Mucosa of stomach (tissue), 1 donor: ENCODE measurements around the gene ANTXR2.

ENCODE experiments used
- H3K27me3 ChIP-seq: one replicate; pipeline ENCODE4 v1.7.0; 2013; ENCODE audit warnings: mild to moderate bottlenecking, low read length; ENCODE audit not compliant: control insufficient read depth, insufficient read depth
- H3K36me3 ChIP-seq: one replicate; pipeline ENCODE4 v1.7.0; 2013; ENCODE audit warnings: low read length; ENCODE audit not compliant: control insufficient read depth, insufficient read depth
- H3K4me1 ChIP-seq: one replicate; pipeline ENCODE4 v1.7.0; 2013; ENCODE audit warnings: mild to moderate bottlenecking, low read length; ENCODE audit not compliant: control insufficient read depth, insufficient read depth
- H3K4me3 ChIP-seq: one replicate; pipeline ENCODE4 v1.7.0; 2013; ENCODE audit warnings: low read length
- H3K9ac ChIP-seq: one replicate; pipeline ENCODE4 v1.7.0; 2013; ENCODE audit warnings: mild to moderate bottlenecking, low read length, moderate library complexity
- H3K9me3 ChIP-seq: one replicate; pipeline ENCODE4 v1.7.0; 2013; ENCODE audit warnings: mild to moderate bottlenecking, low read length, moderate library complexity; ENCODE audit not compliant: control insufficient read depth
- donor health status: Pancreatic carcinoma.

ANTXR2 gene

DNA sequence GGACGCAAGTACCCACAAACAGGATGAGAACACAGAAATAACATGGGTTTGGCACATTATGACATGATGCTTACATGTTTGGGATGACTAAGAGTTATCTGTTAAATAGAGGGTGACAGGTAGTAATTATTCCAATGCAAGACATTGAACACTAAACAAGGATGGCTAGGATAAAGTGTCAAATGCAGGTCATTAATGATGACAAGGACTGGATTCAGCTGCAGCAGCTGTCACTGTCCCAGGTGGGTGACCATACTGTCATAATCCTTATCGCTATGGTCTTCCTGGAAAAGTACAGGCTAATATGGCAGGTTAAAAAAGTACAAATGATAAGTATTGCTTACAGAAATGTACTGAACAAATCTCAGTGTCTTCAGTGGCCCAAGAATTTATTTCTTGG, 123.9 kb downstream of the ANTXR2 start:
- Histone ChIP-seq H3K4me1 (no peaks in the 10 kb centered on the region), H3K27me3 (no peaks in the 10 kb centered on the region), H3K4me3 (no peak overlapping the region), H3K36me3 (no peaks in the 10 kb centered on the region), H3K9ac (no peak overlapping the region), H3K9me3 (no peaks in the 10 kb centered on the region)

DNA sequence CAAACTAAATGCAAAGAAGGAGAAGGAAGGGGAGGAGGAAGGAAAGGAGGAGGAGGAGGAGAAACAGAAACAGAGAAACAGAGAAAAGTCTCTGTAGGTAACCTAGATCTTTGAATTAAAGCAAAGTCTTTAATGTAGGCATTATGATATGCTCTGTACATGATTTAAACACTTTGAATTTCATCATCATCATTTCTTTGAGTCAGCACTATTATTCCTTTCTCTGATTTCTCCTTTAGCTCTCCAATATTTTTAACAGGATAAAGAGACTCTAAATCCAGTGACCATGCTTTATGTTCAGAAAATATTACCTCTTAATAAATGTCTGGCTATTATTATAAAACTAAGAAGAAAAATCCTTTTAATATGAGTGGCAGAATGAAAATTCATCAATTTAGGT, 124.3 kb downstream of the ANTXR2 start:
- H3K4me3 ChIP-seq, result no peak overlapping the region
- H3K4me1 ChIP-seq, result no peaks in the 10 kb centered on the region
- no peaks in the 10 kb centered on the region for H3K9me3 ChIP-seq
- no peaks in the 10 kb centered on the region for H3K36me3 ChIP-seq
- H3K27me3 ChIP-seq, result no peaks in the 10 kb centered on the region
- no peak overlapping the region for H3K9ac ChIP-seq

DNA sequence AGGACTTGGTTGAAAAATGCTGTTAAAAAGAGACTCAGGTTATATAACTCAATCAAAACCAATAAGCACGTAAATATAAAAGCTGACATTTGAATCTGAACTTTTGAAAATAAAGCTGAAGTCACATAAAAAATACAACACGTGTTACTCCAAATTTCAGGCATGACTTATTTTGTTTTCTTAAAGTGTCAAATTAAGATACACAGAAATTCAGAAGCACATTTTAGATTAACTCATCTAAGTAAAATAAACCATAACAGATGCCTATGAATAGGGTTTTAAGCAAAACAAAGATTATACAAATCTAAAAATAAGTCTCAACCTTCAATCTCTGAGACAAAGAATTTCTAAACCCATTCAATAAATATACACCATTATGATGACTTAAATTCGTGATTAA, 124.8 kb downstream of the ANTXR2 start:
- no peaks in the 10 kb centered on the region for H3K36me3 ChIP-seq
- H3K9ac ChIP-seq, result no peak overlapping the region
- H3K27me3 ChIP-seq, result no peaks in the 10 kb centered on the region
- no peak overlapping the region for H3K4me3 ChIP-seq
- no peaks in the 10 kb centered on the region for H3K4me1 ChIP-seq
- no peaks in the 10 kb centered on the region for H3K9me3 ChIP-seq

- H3K9ac ChIP-seq, result no peak overlapping the region
- no peaks in the 10 kb centered on the region for H3K4me1 ChIP-seq
- H3K27me3 ChIP-seq, result no peaks in the 10 kb centered on the region
- H3K9me3 ChIP-seq, result no peaks in the 10 kb centered on the region
- no peak overlapping the region for H3K4me3 ChIP-seq
- no peaks in the 10 kb centered on the region for H3K36me3 ChIP-seq
Measured at GRCh38 chr4:79947386-79947785, 125.6 kb downstream of the ANTXR2 start.

DNA sequence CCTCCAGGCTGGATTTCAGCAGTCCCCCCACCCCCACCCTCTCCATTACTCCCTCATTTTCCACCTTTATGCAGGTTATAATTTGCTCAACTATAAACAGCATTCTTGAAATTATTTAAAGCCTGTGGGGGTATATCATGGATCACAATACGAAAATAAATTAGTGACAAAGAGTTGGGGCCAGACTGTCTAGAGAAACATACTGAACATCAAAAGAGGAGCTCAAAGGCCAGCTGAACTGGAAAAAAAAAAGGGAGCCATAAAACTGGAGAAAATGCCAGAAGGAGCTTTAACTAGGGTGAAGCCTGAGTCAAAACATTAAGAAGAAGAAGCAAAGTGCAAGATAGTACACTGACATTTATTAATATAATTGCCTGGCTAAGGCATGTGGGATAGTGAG, 137.8 kb downstream of the ANTXR2 start:
- Histone ChIP-seq H3K4me3 (no peak overlapping the region), H3K36me3 (no peaks in the 10 kb centered on the region), H3K9me3 (no peaks in the 10 kb centered on the region), H3K27me3 (no peaks in the 10 kb centered on the region), H3K9ac (no peak overlapping the region), H3K4me1 (no peaks in the 10 kb centered on the region)

DNA sequence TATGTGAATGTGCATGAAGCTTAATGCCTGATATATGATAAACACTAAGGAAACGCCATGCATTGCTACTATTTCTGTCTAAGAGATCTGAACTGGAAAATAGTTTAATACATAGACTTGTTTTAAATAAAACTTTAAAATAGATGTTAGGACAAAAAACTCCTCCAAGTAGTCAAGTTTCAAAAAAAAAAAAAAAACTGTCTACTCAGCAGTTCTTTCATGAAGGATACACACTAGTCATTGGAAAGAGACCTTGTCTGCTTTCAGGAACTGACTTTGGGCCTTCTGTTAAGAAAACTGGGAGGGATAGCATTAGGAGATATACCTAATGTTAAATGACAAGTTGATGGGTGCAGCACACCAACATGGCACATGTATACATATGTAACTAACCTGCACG, 138.4 kb downstream of the ANTXR2 start:
- no peaks in the 10 kb centered on the region for H3K4me1 ChIP-seq
- H3K9ac ChIP-seq, result no peak overlapping the region
- no peak overlapping the region for H3K4me3 ChIP-seq
- H3K36me3 ChIP-seq, result no peaks in the 10 kb centered on the region
- H3K9me3 ChIP-seq, result no peaks in the 10 kb centered on the region
- H3K27me3 ChIP-seq, result no peaks in the 10 kb centered on the region

GRCh38 chr4:79927931-79928330, 145.1 kb downstream of the ANTXR2 start:
- no peaks in the 10 kb centered on the region for H3K27me3 ChIP-seq
- no peaks in the 10 kb centered on the region for H3K36me3 ChIP-seq
- H3K4me3 ChIP-seq, result no peak overlapping the region
- no peaks in the 10 kb centered on the region for H3K4me1 ChIP-seq
- H3K9me3 ChIP-seq, result no peaks in the 10 kb centered on the region
- H3K9ac ChIP-seq, result no peak overlapping the region

DNA sequence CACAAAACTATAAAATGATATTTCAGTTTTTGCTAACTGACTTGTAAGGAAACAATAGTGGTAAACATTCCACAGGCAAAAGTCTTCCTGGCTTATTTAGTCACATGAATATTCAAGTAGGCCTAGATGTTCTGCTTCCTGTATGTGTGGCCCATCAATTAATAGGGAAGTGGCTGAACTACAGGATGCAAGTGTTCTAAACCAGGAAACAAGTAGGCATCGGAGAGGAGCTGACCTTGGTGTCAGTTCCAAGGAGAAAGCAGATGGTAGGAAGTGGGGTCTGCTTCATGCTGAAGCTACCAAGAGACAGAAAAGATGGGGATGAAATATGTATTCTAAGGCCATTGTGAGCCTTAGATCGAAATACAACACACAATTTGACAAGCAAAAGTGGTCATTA, 149.7 kb downstream of the ANTXR2 start:
- no peaks in the 10 kb centered on the region for H3K9me3 ChIP-seq
- H3K36me3 ChIP-seq, result no peaks in the 10 kb centered on the region
- no peaks in the 10 kb centered on the region for H3K4me1 ChIP-seq
- H3K4me3 ChIP-seq, result no peak overlapping the region
- no peaks in the 10 kb centered on the region for H3K27me3 ChIP-seq
- H3K9ac ChIP-seq, result no peak overlapping the region

DNA sequence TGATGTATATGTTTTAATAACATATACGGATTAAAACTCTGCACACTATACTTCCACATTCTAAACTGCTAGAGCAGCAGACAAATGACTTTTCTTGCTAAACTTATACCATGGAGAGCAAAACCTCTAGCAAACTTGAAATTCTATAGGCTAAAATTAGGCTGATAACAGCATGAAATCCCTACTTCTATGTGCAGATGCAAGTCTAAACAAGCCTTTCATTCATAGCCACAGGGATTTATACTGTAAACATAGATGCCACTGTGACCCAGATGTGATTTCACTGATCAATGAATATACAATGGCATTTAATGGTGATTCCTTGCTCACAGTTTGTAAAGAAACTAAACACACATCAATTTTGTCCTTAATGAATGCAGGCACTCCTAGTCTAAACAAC, 151.0 kb downstream of the ANTXR2 start:
- Histone ChIP-seq H3K4me1 (no peaks in the 10 kb centered on the region), H3K4me3 (no peak overlapping the region), H3K9ac (no peak overlapping the region), H3K27me3 (no peaks in the 10 kb centered on the region), H3K9me3 (no peaks in the 10 kb centered on the region), H3K36me3 (no peaks in the 10 kb centered on the region)

DNA sequence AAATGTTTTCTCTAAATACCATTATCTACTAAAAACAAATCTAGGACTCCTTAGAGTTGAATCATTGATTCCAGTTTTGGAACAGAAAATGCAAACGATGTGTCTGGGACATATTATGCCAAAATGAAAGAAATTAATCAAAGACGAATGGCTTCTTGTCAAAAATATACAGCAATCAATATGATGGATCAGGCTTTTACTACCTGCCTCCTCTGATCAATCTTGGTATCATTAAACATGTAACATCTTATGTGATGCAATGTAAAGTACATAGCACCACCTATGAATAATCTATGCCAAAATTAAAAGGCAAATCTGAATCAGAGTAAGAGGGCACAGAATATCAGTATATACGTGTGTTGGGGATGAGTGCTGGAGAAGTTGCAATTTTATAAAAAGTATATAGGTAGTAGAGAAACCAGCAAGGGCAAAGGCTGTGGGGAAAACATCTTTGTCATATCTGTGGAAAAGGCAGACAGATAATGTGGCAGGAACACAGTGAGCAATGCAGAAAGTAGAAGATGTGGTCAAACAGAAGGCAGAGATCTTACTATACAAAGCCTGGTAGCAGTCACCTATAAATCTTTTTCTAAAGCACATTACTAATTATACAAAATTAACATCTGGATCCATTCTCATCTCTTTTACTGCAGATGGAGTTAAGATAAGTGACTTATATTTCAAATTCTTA, 152.7 kb downstream of the ANTXR2 start:
- Histone ChIP-seq H3K4me1 (no peaks in the 10 kb centered on the region), H3K36me3 (no peaks in the 10 kb centered on the region), H3K9ac (no peak overlapping the region), H3K9me3 (no peaks in the 10 kb centered on the region), H3K4me3 (no peak overlapping the region), H3K27me3 (no peaks in the 10 kb centered on the region)

DNA sequence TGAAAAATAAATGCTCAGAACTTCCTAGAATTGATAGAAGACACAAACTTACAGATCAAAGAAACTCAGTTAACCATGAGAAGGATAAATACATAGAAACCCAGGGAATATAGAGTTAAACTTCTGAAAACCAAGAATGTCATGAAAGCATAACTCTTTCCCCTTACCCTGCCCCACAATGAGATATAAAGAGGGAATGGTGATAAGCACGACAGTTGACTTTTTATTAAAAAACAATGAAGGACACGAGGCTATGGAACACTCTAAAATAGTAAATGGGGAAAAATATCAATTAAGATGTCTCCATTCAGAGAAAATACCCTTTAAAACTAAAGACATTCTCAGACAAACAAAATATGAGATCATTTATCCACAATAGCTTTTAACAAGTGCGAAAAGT, 154.7 kb downstream of the ANTXR2 start:
- Histone ChIP-seq H3K9me3 (no peaks in the 10 kb centered on the region), H3K27me3 (no peaks in the 10 kb centered on the region), H3K4me1 (no peaks in the 10 kb centered on the region), H3K36me3 (no peaks in the 10 kb centered on the region), H3K4me3 (no peak overlapping the region), H3K9ac (no peak overlapping the region)

- no peaks in the 10 kb centered on the region for H3K27me3 ChIP-seq
- no peaks in the 10 kb centered on the region for H3K4me1 ChIP-seq
- H3K9ac ChIP-seq, result no peak overlapping the region
- no peaks in the 10 kb centered on the region for H3K9me3 ChIP-seq
- no peak overlapping the region for H3K4me3 ChIP-seq
- H3K36me3 ChIP-seq, result no peaks in the 10 kb centered on the region
Measured at GRCh38 chr4:79917246-79917645, 155.8 kb downstream of the ANTXR2 start.

GRCh38 chr4:79915246-79915645, 157.8 kb downstream of the ANTXR2 start:
- H3K9ac ChIP-seq, result no peak overlapping the region
- H3K36me3 ChIP-seq, result no peaks in the 10 kb centered on the region
- H3K4me1 ChIP-seq, result no peaks in the 10 kb centered on the region
- H3K4me3 ChIP-seq, result no peak overlapping the region
- no peaks in the 10 kb centered on the region for H3K9me3 ChIP-seq
- H3K27me3 ChIP-seq, result no peaks in the 10 kb centered on the region
